NCI-H2196 (cell line): ENCODE data around the gene MISFA.
"Not testable (repeated sequence)": the region's sequence is repeated elsewhere in the genome, so short reads cannot be mapped to it uniquely, and the experiment has no call there.

Experiments used
- DNase-seq: peaks from one replicate; lab custom pipeline; 2025; ENCODE audit not compliant: unreplicated experiment; lab: John Stamatoyannopoulos, UW

The MISFA gene

DNA sequence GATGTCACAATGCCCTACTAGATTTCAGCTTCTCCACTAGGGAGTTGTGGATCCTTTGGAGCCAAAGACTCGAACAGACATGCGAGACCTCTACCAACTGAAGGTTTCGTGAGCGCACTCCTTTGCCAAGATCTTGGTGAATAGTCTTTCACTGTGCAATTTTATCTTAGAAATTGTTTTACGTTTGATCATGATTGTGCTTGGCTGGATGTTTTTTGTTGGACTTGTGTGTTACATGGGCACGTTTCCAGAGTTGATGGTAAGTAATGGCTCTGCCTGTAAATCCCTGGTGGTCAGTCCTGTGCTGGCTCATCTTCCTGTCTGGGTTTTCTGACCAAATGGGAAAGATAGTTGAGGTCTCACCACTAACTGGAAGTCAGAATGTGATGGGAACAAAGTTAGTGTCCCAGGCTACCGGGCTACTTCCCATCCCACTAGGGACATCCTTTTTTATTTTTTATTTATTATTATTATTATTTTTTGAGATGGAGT, at the start of gene MISFA:
MISFA (plus strand) TSS at position 51 of the 492 bp plus-strand sequence; CDS start at position 191, 140 bp downstream.
- no peak for DNase-seq

DNA sequence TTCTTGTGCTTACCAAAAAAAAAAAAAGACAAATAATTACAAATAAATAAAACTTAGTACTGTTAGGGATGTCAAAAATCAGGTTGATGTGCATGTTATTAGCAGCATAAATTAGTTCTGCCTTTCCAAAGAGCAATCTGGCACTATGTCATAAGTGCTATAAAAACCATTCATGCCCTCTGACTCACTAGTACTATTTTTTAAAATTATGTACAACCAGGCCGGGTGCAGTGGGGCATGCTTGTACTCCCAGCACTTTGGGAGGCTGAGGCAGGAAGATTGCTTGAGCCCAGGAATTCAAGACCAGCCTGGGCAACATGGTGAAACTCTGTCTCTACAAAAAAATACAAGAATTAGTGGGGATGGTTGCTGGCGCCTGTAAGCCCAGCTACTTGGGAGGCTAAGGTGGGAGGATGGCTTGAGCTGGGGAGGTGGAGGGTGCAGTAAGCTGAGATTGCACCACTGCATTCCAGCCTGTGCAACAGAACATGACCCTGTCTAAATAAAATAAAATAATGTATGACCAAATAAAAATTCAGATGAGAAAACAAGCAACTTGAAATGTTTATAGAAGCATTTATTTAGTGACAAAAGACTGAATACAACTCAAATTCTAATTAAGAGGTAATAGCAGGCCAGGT, 36.4 kb upstream of the MISFA start:
- DNase-seq, result no peak

DNA sequence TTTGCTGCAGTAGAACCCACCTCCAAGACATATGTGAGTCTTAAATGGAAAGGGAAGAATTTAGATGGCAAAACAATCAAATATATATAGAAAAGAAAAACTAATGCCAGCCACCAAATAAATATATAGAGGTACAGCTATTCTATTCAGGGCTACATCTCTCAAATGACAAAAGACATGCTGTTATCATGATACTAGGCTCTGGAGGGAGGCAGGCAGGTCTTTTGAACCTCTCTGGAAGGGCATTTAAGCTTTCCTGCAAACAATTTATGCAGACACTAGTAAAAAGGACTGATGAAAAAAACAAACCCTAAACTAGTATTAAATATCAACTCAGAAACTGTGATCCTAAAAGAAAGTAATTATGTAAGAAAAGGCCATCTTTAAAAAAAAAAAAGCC, 35.4 kb upstream of the MISFA start:
- no peak for DNase-seq

DNA sequence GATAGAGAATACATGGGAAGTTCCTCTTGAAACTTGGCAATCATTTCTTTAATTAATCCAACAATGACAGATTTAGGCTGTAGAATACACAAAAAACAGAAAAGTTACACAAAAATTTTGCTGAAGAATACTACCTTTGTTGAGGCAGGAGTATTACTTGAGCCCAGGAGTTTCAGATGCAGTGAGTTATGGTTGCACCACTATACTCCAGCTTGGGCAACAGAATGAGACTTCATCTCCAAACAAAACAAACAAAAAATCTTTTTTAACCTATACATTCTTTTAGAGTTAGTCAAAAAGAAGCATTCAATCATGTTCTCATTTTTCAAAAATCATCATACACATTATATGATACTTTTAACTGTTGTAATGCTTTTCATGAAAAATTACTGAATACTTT, 33.2 kb upstream of the MISFA start:
- no peak for DNase-seq

DNA sequence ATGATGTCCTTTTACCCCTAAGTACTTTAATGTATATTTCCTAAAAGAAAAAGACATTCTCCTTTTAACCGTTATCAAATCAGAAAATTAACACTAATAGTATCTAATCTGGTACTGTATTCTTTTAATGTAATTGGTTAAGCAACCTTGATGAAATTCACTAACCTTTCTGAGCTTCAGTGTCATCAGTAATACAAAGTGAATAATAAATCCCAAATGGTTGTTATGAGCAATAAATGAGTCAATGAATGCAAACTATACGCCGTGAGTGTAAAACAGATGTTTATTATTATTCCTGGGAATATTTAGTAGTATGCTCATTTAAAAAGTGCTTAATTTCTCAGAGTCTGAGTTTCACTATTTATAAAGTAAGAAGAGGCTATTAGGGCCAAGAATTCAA, 32.5 kb upstream of the MISFA start:
- no peak for DNase-seq

DNA sequence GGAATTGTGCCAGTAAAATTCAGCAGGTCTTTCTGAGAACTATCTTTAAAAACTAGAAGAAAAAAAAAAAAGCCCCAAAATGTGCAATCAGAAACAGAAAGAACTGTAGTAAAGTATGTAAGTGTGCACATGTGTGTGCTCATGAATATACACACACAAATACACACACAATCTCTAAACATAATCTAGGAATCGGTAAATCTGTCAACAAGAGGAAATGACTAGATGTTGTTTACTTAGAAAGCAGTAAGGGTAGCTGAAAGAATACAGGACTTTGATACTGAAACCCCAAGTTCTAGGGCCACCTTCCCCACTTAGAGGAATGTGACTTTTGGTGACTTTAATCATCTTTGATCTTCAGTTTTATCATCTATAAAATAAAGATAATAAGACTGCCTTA, 24.2 kb upstream of the MISFA start:
- DNase-seq, result no peak

DNA sequence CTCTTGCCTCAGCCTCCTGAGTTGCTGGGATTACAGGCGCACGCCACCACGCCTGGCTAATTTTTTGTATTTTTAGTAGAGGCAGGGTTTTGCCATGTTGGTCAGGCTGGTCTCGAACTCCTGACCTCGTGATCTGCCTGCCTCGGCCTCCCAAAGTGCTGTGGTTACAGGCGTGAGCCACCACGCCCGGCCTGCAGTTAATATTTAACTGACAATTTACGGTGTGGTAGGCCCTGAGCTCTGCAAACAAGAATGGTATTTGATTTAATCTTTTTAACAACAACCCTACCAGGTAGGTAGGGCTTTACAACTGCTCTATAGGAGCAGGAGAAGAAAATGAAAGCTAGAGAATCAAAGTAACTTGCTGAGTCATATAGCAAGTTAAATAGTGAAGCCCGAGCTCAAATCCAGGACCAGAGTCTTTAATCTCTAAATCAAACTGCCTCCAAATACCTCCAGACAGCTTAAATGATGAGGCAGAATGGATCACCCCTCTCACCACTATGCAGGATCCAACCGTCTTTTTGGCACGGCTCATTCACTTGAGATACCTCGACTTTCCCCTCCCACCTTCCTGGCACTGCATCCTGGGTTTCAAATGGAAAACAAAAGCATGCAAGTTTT, 20.5 kb upstream of the MISFA start:
- no peak for DNase-seq

DNA sequence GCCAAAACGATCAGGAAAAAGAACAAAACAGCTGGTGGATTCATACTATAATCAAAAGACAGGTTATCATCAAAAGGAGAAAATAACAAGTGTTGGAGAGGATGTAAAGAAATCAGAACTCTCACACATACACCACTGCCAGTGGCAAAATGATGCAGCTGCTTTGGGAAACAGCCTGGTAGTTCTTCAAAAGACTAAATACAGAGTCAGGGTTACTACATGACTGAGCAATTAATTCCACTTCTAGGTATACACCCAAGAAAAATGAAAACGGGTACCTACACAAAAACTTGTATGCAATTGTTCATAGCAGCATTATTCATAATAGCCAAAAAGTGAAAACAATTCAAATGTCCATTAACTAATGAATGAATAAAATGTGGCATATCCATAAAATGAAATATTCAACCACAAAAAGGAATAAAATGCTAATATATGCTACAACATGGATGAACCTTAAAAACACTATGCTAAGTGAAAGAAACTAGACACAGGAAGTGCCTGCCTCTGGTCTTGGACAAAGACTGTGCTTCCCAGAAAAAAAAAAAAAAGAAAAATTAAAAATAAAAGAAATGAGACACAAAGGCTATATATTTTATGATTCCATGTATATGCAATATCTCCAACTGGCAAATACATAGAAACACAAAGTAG, 19.3 kb upstream of the MISFA start:
- DNase-seq, result no peak

DNA sequence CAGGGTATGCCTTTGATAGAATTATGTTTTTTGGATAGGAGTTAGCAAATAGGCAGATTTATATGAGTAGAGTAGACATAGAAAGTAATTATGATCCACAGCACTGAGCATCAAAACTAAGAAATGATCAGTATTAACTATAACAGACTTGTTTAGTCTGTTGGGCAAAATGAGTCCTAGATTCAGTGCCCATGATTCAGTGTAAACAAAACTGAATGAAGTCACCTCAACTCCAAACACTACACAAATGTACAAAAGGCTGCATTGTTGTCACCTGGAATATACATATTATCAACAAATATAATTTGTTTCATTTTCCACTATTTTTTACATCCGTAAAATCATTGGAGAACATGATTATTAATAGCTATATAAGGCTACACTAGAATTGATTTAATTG, 17.8 kb upstream of the MISFA start:
- DNase-seq, result no peak

DNA sequence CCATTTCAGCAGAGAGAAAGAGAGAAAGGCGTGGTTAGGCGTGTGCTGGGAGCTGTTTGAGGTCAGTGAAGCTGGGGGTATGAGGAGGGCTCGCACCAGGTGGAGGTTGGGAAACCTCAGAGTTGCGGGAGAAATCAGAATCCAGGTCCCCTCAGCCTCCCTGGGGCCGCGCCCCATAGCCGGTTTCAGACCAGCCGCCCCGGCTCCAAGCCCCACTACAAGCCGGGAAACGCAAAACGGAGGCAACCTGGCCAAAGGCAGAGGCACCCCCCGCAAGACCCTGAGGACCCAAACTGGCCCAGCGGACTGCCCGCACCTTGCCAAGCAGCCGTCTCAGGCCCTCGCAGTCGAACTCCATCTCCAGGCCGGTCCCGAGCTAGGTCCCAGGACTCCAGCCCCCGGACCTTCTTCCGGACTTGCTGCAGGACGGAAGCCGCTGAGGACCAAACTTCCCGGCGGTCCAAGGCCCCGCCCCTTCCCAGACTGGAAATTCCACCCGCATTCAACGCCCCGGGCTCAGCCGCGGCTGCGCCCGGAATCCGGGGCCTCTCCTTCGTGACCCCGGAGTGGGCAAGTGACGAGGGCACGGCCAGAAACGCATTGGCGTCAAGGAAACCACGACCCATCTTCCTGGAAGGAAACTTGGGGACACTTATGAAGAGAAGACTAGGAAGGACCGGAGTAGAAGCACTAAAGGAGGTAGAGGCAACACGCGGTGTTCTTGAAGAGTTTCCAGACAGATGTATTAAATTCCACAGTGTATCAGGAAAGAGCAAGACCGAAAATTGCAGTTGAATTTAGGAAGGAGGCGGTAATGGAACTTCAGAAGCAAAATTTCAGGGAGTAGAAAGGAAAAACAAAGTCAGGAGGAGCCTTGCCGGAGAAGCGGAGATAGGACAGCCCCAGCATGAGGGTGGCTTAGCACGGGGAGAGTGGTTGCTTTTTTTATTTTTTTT, 11.0 kb upstream of the MISFA start, which contains the start of gene UEVLD:
UEVLD (minus strand) TSS at position 438 of the 956 bp plus-strand sequence; CDS start at position 358, 80 bp downstream.
- peak; percentile 68 for DNase-seq

DNA sequence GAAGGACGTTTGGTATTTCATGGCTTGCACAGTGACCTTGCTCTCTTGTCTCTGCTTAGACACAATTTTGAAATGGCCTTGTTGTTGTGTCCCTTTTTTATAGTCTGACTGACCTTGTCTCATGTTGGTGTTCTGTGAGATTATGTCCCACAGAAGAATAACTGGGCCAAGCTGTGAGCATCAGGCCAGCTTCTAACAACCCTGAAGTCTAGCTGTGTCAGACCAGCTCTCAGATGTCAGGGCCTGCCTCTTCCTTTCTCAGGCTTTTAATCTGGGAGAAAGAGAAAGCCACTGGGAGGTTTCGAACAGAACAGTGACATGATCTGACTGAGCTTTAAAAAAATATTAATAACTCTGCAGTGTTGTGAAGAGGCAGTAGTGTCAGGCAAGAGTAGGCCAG, 9.0 kb upstream of the MISFA start:
- DNase-seq, result no peak

DNA sequence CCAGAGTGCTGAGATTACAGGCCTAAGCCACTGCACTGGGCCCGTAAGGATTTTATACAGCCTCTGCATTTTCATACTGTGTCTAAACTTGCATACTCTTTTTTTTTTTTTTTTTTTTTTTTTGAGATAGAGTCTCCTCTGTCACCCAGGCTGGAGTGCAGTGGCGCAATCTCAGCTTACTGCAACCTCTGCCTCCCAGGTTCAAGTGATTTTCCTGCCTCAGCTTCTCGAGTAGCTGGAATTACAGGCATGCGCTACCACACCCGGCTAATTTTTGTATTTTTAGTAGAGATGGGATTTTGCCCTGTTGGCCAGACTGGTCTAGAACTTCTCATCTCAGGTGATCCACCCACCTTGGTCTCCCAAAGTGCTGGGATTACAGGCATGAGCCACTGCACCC, 5.5 kb upstream of the MISFA start:
- not testable (repeated sequence) for DNase-seq

DNA sequence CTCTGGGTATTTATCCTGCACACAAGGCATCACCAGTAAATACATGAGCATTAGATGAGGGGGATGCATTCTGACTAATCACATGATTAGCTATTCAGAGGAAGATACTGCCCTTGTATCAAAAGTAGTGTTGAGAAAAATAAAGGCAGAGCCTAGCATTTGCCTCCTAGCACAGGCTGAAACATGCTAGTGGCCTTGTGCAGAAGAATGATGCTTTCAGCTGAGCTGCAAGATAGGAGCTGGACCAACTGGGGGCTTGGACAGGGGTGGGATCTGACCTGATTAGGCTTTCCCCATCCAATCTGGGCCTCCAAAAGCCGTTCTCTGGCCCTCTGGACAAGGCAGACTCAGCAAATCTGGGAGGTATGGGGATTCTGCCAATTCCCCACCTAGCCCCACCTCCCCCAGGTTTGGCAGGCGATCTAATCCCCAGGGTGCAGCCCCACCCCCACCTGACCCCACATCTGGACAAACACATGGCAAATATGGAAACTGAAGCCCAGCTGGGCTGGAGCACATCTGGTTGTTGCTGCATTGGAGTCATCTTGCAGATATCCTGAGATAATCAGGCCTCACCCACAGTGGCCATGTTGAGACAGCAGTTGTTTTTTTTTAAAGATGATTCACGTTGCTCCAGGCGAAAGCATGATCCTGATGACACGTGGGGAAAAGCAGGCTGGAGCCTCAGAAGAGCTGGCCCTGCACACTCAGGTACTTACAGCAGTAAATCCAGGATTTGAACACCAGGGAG, 4.4 kb upstream of the MISFA start:
- DNase-seq, result no peak

DNA sequence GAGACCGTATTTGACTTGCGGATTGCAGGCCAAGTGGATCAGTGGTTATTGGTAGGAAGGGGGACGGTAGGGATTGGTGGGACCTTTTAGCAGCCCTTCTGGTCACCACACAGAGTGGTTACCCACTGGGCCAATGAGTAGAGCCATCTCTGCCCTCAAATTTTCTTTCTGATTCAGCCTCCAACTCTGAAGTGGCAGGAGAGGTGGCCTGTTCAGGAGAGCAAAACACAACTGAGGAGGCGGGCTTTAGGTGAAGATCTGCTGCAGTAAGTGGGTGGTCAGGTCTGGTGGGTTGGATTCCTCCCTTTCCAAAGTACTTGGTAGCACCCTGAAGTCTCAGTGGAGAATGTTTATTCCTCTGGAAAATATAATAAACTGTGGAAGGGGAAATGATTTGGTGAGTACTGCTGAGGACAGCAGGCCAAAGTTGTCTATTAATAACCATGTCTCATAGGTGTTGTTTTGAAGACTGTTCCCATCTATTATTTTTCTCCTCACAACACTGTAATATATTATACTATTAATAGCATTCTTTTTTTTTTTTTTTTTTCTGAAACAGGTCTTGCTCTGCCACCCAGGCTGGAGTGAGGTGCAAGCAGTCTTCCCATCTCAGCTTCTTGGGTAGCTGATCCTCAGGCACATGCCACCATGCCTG, 1.5 kb downstream of the MISFA start:
- no peak for DNase-seq

DNA sequence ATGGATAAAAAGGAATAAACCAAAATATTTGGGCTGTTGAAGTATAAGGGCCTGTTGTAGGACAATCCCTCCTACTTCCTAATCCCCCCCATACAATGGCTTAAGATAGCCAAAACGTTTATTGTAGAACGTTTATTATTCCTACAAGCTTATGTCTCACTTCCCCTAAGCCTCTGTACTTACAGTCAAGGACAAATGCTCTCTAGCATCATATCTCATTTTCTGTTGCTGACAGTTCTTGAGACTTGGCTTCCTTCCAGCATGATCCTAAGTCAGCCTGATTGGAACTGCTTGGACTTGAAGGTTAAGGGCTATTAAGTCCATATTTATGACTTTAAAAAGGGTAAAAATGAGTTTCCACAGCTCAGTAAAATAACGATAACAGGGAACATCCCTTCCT, 8.8 kb downstream of the MISFA start:
- DNase-seq, result peak; percentile 15

DNA sequence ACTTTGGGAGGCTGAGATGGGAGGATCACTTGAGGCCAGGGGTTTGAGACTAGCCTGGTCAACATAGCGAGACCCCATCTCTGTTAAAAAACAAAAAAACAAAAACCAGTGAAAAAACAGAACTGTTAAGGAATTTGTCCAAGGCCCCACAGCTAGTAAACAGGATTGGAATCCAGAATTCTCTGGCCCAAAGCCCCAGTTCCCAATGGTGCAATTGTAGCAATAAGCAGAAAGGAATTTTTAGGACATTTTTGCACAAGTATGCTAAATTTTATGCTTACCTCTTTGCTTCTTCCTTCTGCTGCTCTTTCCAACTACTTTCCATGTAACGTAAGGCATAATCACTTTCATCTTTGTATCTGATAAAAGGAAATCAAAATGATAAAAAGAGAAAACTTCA, 11.6 kb downstream of the MISFA start:
- DNase-seq, result no peak

DNA sequence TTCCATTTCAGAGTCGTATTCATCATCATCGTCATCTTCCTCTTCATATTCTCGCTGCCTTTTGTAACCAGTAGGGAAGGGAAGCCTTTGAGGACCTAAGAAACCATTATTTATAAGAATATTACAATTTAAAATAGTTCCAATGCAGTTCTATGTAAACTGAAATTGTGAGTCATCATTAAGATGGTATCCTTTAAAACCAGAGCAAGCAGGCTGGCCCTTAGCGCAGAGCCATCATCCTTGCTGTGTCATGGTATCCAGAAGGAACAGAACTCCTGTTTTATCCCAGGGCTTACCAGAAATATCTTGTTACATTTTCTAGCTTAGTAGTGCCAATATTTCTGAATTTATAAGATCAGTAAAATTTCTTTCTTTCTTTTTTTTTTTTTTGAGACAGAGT, 12.8 kb downstream of the MISFA start:
- DNase-seq, result no peak

DNA sequence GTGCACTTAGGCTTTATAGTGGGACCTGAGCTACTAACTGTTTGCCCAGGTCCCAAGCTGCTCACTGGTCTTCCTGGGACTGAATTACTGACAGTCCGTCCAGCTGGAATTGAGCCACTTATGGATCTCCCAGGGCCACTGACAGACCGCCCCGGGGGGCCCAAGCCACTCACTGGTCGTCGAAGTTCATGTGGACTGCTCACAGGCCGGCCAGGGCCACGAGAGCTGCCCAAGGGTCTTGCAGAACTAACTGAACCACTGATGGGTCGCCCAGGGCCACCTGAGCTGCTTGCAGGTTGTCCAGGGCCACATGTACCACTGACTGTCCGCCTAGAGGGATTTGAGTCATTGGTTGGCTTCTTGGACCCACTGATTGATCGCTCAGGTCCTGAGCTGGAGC, 15.1 kb downstream of the MISFA start:
- DNase-seq, result no peak

DNA sequence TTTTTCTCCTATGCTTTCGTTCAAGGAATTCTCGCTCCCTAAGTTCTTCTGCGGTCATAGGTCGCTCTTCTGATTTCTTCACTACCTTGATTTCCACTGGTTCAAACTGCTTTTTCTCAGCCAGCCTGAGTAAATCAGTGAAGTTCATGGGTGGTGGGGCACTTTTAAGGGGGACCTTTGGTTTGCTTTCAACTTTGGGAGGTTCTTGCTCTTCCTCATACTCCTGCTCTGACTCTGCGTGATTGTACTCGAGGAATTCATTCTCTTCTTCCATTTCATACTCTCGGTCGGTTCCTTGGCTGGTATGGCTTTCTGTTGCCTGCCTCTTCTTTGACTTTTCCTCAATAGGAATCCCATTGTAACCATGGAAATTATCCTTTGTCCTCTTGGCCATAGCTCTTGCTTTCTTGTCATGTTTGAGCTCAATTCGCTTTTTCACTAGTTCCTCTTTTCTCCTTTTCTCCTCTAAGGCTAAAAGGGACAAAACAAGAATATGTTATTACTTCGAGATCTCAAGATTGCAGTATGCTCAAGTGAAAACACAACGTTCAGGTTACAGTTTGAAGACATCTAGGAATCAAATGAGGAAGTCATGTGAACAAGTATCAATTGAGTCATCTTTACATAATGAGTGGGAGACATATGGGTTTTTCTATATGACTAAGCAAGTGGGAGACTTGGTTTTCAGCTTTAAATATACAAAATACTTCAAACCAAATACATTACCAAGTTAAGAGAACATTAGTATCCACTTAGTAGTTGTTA, 16.2 kb downstream of the MISFA start:
- DNase-seq, result no peak
